Measurements from ENCODE around the gene KLHL36.
"Not testable (repeated sequence)": the region's sequence is repeated elsewhere in the genome, so short reads cannot be mapped to it uniquely, and the experiment has no call there.

DNA sequence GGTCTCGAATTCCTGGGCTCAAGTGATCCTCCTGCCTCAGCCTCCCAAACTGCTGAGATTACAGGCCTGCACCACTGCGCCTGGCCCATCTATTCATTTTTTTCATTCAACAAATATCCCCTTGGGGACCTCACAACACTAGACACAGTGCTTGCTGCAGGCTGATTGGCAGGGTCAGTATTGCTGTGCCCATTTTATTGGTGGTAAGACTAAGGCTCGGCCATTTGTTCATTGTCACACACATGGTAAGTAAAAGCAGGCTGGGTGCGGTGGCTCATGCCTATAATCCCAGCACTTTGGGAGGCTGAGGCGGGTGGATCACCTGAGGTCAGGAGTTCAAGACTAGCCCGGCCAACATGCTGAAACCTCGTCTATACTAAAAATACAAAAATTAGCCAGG, 15.4 kb upstream of the KLHL36 start:
- TF ChIP-seq, protein P1, sequence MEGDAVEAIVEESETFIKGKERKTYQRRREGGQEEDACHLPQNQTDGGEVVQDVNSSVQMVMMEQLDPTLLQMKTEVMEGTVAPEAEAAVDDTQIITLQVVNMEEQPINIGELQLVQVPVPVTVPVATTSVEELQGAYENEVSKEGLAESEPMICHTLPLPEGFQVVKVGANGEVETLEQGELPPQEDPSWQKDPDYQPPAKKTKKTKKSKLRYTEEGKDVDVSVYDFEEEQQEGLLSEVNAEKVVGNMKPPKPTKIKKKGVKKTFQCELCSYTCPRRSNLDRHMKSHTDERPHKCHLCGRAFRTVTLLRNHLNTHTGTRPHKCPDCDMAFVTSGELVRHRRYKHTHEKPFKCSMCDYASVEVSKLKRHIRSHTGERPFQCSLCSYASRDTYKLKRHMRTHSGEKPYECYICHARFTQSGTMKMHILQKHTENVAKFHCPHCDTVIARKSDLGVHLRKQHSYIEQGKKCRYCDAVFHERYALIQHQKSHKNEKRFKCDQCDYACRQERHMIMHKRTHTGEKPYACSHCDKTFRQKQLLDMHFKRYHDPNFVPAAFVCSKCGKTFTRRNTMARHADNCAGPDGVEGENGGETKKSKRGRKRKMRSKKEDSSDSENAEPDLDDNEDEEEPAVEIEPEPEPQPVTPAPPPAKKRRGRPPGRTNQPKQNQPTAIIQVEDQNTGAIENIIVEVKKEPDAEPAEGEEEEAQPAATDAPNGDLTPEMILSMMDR (IDR thresholded peaks at IDR 0.05), result not testable (repeated sequence)
- TF ChIP-seq POLR2AphosphoS5, POLR2A, EP300 (IDR thresholded peaks at IDR 0.05): not testable (repeated sequence)

Measured in suprapubic skin (tissue), 4 donors.